ENCODE measurements around the gene ACTN2.

ACTN2 gene

DNA sequence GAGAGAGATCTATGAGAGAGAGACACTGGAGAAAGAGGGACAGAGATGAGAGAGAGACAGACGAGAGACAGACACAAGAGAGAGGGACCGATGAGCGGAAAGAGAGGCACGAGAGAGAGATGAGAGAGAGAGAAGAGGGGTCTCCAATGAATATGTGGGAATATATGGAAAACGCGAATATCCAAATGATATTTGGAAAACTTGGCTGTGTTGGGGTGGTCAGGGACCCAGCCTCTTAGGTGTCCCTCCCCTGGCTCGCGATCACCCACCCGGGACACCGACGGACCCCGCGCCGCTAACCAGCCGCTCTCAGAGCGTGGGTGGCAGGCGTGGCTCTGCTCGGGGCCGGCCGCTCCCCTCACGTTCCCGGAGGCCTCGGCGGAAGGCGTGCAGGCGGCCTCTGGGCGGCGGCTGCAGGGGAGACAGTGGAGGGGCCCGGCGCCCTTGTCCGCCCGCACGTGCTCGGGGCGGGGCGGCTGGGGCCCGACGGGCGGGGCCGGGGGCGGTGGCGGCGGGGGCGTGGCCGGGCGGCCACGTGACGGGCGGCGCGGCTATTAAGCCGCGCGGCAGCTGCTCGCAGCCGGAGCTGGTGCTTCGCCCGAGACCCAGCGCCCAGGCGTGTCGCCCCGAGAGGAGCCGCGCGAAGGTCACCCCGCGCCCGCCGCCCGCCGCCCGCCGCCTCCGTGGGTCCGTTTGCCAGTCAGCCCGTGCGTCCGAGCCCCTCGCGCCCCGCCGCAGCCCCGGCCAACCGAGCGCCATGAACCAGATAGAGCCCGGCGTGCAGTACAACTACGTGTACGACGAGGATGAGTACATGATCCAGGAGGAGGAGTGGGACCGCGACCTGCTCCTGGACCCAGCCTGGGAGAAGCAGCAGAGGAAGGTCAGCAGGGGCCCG lies at the start of gene ACTN2:
Gene ACTN2 (plus strand): TSS at position 583 of the 898 bp plus-strand sequence. CDS start 175 bp downstream, at position 758.
- Histone ChIP-seq H3K36me3 (ENCODE audit: control insufficient read depth in 2 of 2, insufficient read depth in 2 of 2, low read length in 2 of 2) (no peaks in the 10 kb centered on the region), H3K27ac (ENCODE audit: low read length) (peak within 1 kb of the TSS; percentile 11), H3K27me3 (ENCODE audit: control insufficient read depth in 1 of 2, insufficient read depth in 2 of 2, low read length in 2 of 2) (peaks cover 0 to 26% of the 10 kb centered on the region in 2 donors), H3K9me3 (ENCODE audit: control insufficient read depth in 2 of 2, low read length in 2 of 2) (no peaks in the 10 kb centered on the region), H3K4me3 (ENCODE audit: low read length in 2 of 2) (peak within 1 kb of the TSS; percentile 53 to 72), H3K9ac (ENCODE audit: low read length in 2 of 2) (peak within 1 kb of the TSS; percentile 13 to 42), H3K4me1 (ENCODE audit: control insufficient read depth, insufficient read depth, low read length) (peaks cover 15% of the 10 kb centered on the region)

- Histone ChIP-seq H3K36me3 (ENCODE audit: control insufficient read depth in 2 of 2, insufficient read depth in 2 of 2, low read length in 2 of 2) (no peaks in the 10 kb centered on the region), H3K9me3 (ENCODE audit: control insufficient read depth in 2 of 2, low read length in 2 of 2) (no peaks in the 10 kb centered on the region), H3K4me3 (ENCODE audit: low read length in 2 of 2) (no peak overlapping the region), H3K27me3 (ENCODE audit: control insufficient read depth in 1 of 2, insufficient read depth in 2 of 2, low read length in 2 of 2) (peaks cover 0 to 4% of the 10 kb centered on the region in 2 donors), H3K9ac (ENCODE audit: low read length in 2 of 2) (no peak overlapping the region), H3K4me1 (ENCODE audit: control insufficient read depth, insufficient read depth, low read length) (peaks cover 3% of the 10 kb centered on the region), H3K27ac (ENCODE audit: low read length) (no peak overlapping the region)
Observed at GRCh38 chr1:236638945-236639344, 47.4 kb upstream of the ACTN2 start.

DNA sequence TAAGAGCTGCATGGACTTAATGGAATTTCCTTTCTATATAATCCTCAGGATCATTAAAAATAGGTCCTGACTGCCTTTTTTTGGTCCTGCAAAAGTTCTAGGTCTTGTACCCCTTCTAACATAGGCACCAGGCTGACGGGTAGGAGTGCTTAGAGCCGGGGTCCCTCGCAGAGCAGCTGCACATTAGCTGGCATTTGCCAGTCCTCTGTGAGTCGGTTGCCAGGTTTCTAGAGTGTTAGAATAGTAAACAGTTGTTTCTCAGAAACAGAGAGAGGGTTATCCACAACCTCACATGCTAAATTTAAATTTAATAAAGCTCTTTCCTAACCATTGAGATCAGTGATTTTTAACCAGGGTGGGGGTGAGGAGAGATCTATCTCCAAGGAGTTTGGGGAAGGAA lies 46.6 kb upstream of the ACTN2 start:
- H3K9ac ChIP-seq (ENCODE audit: low read length in 2 of 2): no peak overlapping the region
- peaks cover 3% of the 10 kb centered on the region for H3K4me1 ChIP-seq (ENCODE audit: control insufficient read depth, insufficient read depth, low read length)
- no peak overlapping the region for H3K4me3 ChIP-seq (ENCODE audit: low read length in 2 of 2)
- peaks cover 0 to 4% of the 10 kb centered on the region in 2 donors for H3K27me3 ChIP-seq (ENCODE audit: control insufficient read depth in 1 of 2, insufficient read depth in 2 of 2, low read length in 2 of 2)
- no peak overlapping the region for H3K27ac ChIP-seq (ENCODE audit: low read length)
- H3K36me3 ChIP-seq (ENCODE audit: control insufficient read depth in 2 of 2, insufficient read depth in 2 of 2, low read length in 2 of 2): no peaks in the 10 kb centered on the region
- no peaks in the 10 kb centered on the region for H3K9me3 ChIP-seq (ENCODE audit: control insufficient read depth in 2 of 2, low read length in 2 of 2)

DNA sequence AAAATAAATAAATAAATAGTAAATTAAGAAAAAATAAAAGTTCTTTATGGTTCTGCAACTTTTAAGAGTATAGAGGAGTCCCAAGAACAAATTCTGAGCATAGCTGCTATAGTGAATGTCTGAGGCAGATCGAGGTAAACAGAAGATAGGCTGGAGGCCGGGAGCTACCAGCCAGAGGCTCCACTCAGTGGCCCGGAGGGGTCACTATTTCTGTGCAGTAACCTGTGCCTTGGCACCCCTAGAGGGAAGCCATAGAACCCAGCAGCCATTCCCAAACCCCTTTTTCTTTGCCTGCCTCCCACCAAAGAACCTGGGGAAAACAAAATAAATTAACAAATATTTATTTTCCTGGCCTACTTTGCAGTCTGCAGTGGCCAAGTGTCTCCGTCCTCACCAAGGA lies 43.5 kb upstream of the ACTN2 start:
- Histone ChIP-seq H3K36me3 (ENCODE audit: control insufficient read depth in 2 of 2, insufficient read depth in 2 of 2, low read length in 2 of 2) (no peaks in the 10 kb centered on the region), H3K9me3 (ENCODE audit: control insufficient read depth in 2 of 2, low read length in 2 of 2) (no peaks in the 10 kb centered on the region), H3K4me3 (ENCODE audit: low read length in 2 of 2) (no peak overlapping the region), H3K27me3 (ENCODE audit: control insufficient read depth in 1 of 2, insufficient read depth in 2 of 2, low read length in 2 of 2) (peaks cover 0 to 4% of the 10 kb centered on the region in 2 donors), H3K9ac (ENCODE audit: low read length in 2 of 2) (no peak overlapping the region), H3K27ac (ENCODE audit: low read length) (no peak overlapping the region), H3K4me1 (ENCODE audit: control insufficient read depth, insufficient read depth, low read length) (peaks cover 3% of the 10 kb centered on the region)

GRCh38 chr1:236645016-236645680 lies 41.2 kb upstream of the ACTN2 start:
- no peaks in the 10 kb centered on the region for H3K36me3 ChIP-seq (ENCODE audit: control insufficient read depth in 2 of 2, insufficient read depth in 2 of 2, low read length in 2 of 2)
- no peak overlapping the region for H3K4me3 ChIP-seq (ENCODE audit: low read length in 2 of 2)
- no peaks in the 10 kb centered on the region for H3K4me1 ChIP-seq (ENCODE audit: control insufficient read depth, insufficient read depth, low read length)
- no peak overlapping the region for H3K9ac ChIP-seq (ENCODE audit: low read length in 2 of 2)
- no peaks in the 10 kb centered on the region for H3K9me3 ChIP-seq (ENCODE audit: control insufficient read depth in 2 of 2, low read length in 2 of 2)
- no peaks in the 10 kb centered on the region for H3K27me3 ChIP-seq (ENCODE audit: control insufficient read depth in 1 of 2, insufficient read depth in 2 of 2, low read length in 2 of 2)
- H3K27ac ChIP-seq (ENCODE audit: low read length): no peak overlapping the region

DNA sequence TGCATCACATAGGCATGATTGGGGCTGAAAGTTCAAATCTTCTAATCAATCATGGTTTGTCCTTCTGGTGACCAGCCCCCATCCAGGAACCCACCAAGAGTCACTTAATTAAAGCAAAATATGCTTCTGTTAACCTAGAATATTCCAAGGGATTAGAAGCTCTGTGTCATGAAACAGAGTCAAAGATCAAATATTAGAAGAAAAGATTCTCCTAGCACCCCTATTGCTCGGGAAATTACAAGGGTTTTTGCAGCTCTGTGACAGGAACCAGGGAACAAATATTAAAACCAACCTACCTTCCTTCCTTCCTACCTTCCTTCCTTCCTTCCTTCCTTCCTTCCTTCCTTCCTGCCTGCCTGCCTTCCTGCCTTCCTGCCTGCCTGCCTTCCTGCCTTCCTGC lies 31.8 kb upstream of the ACTN2 start:
- H3K36me3 ChIP-seq (ENCODE audit: control insufficient read depth in 2 of 2, insufficient read depth in 2 of 2, low read length in 2 of 2): no peaks in the 10 kb centered on the region
- peaks cover 2% of the 10 kb centered on the region for H3K4me1 ChIP-seq (ENCODE audit: control insufficient read depth, insufficient read depth, low read length)
- no peak overlapping the region for H3K27ac ChIP-seq (ENCODE audit: low read length)
- H3K9ac ChIP-seq (ENCODE audit: low read length in 2 of 2): no peak overlapping the region
- no peaks in the 10 kb centered on the region for H3K9me3 ChIP-seq (ENCODE audit: control insufficient read depth in 2 of 2, low read length in 2 of 2)
- H3K4me3 ChIP-seq (ENCODE audit: low read length in 2 of 2): no peak overlapping the region
- H3K27me3 ChIP-seq (ENCODE audit: control insufficient read depth in 1 of 2, insufficient read depth in 2 of 2, low read length in 2 of 2): peaks cover 4 to 6% of the 10 kb centered on the region in 2 donors

GRCh38 chr1:236654957-236655356 lies 31.3 kb upstream of the ACTN2 start:
- peaks cover 2% of the 10 kb centered on the region for H3K4me1 ChIP-seq (ENCODE audit: control insufficient read depth, insufficient read depth, low read length)
- H3K27me3 ChIP-seq (ENCODE audit: control insufficient read depth in 1 of 2, insufficient read depth in 2 of 2, low read length in 2 of 2): peaks cover 4 to 6% of the 10 kb centered on the region in 2 donors
- H3K9me3 ChIP-seq (ENCODE audit: control insufficient read depth in 2 of 2, low read length in 2 of 2): no peaks in the 10 kb centered on the region
- H3K9ac ChIP-seq (ENCODE audit: low read length in 2 of 2): no peak overlapping the region
- no peak overlapping the region for H3K27ac ChIP-seq (ENCODE audit: low read length)
- H3K36me3 ChIP-seq (ENCODE audit: control insufficient read depth in 2 of 2, insufficient read depth in 2 of 2, low read length in 2 of 2): no peaks in the 10 kb centered on the region
- H3K4me3 ChIP-seq (ENCODE audit: low read length in 2 of 2): no peak overlapping the region

- no peak overlapping the region for H3K4me3 ChIP-seq (ENCODE audit: low read length in 2 of 2)
- peaks cover 4 to 6% of the 10 kb centered on the region in 2 donors for H3K27me3 ChIP-seq (ENCODE audit: control insufficient read depth in 1 of 2, insufficient read depth in 2 of 2, low read length in 2 of 2)
- H3K9me3 ChIP-seq (ENCODE audit: control insufficient read depth in 2 of 2, low read length in 2 of 2): no peaks in the 10 kb centered on the region
- H3K27ac ChIP-seq (ENCODE audit: low read length): no peak overlapping the region
- peaks cover 2% of the 10 kb centered on the region for H3K4me1 ChIP-seq (ENCODE audit: control insufficient read depth, insufficient read depth, low read length)
- no peak overlapping the region for H3K9ac ChIP-seq (ENCODE audit: low read length in 2 of 2)
- no peaks in the 10 kb centered on the region for H3K36me3 ChIP-seq (ENCODE audit: control insufficient read depth in 2 of 2, insufficient read depth in 2 of 2, low read length in 2 of 2)
Observed at GRCh38 chr1:236657398-236657797, 28.9 kb upstream of the ACTN2 start.

DNA sequence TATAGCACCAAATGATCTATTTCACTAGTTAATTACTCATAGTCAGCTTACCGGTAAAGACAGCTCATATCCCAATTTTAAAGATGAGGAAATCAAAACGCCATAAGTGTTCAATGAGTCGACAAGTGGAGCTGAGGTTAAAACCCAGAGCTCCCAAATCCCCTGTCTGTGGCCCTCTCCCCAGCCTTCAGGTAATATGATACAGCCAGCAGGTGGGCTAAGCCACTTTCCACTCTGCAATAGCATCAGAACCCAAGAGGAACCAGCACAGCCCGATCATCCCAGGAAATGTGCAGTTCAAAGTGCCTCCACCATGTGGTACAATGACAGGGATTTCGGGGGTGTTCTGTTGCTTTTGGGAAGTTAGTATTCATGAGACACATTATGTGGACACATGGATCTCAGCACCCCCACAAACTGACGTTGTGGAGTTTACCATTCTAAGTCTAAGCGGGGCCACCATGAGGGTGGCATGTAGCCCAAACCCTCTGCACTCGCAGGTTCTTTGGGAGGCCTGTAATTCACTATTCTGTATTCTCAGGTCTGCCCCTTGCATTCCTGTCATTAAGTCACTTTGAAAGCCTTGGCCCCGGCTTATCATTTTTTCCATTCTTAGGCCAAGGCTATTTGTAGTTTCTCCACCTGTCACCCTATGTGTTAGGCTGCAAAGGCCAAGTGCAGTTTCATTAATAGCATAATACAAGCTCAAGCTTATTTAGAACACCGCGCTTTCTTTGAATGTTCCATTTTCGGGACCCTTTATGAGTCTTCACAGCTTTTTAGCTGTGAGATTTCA lies 26.3 kb upstream of the ACTN2 start:
- Histone ChIP-seq H3K27me3 (ENCODE audit: control insufficient read depth in 1 of 2, insufficient read depth in 2 of 2, low read length in 2 of 2) (peaks cover 0 to 2% of the 10 kb centered on the region in 2 donors), H3K4me1 (ENCODE audit: control insufficient read depth, insufficient read depth, low read length) (no peaks in the 10 kb centered on the region), H3K9ac (ENCODE audit: low read length in 2 of 2) (no peak overlapping the region), H3K4me3 (ENCODE audit: low read length in 2 of 2) (no peak overlapping the region), H3K27ac (ENCODE audit: low read length) (no peak overlapping the region), H3K9me3 (ENCODE audit: control insufficient read depth in 2 of 2, low read length in 2 of 2) (no peaks in the 10 kb centered on the region), H3K36me3 (ENCODE audit: control insufficient read depth in 2 of 2, insufficient read depth in 2 of 2, low read length in 2 of 2) (no peaks in the 10 kb centered on the region)

- Histone ChIP-seq H3K9me3 (ENCODE audit: control insufficient read depth in 2 of 2, low read length in 2 of 2) (no peaks in the 10 kb centered on the region), H3K4me3 (ENCODE audit: low read length in 2 of 2) (no peak overlapping the region), H3K4me1 (ENCODE audit: control insufficient read depth, insufficient read depth, low read length) (no peaks in the 10 kb centered on the region), H3K27ac (ENCODE audit: low read length) (no peak overlapping the region), H3K27me3 (ENCODE audit: control insufficient read depth in 1 of 2, insufficient read depth in 2 of 2, low read length in 2 of 2) (no peaks in the 10 kb centered on the region), H3K36me3 (ENCODE audit: control insufficient read depth in 2 of 2, insufficient read depth in 2 of 2, low read length in 2 of 2) (no peaks in the 10 kb centered on the region), H3K9ac (ENCODE audit: low read length in 2 of 2) (no peak overlapping the region)
Observed at GRCh38 chr1:236663934-236664333, 22.4 kb upstream of the ACTN2 start.

All from stomach smooth muscle (tissue), 2 donors.